Measurements from ENCODE around the gene POMGNT1.

POMGNT1 gene

DNA sequence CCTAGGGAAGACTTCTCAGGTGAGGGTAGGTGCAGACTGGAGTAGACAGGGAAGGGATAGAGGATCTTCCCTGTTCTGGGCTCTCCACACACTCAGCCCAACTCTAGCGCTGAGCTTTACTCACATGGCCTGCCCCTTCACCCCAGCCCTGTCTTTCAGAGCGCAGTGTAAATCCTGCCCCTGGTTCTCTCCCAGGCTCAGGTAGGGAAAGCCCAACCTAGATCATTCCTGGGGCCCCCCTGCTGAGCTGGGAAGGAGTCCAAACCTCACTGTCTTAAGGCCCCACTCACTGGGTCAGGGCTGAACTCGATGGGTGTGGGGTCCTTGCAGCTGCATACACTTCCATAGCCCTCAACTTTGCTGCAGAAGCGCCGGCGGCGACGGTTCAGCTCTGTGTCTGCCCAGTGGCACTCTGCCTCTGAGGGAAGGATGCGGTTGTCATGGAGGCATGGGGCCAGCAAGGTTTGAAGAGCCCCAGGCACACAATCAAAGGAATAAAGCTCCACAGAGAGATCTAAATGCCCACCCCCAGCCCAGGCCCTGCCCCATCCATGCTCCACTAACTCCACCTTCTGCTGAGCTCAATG is 4.2 kb downstream of the POMGNT1 start:
- DNase-seq (ENCODE audit: low read depth): no peak
- TF ChIP-seq, protein P1, sequence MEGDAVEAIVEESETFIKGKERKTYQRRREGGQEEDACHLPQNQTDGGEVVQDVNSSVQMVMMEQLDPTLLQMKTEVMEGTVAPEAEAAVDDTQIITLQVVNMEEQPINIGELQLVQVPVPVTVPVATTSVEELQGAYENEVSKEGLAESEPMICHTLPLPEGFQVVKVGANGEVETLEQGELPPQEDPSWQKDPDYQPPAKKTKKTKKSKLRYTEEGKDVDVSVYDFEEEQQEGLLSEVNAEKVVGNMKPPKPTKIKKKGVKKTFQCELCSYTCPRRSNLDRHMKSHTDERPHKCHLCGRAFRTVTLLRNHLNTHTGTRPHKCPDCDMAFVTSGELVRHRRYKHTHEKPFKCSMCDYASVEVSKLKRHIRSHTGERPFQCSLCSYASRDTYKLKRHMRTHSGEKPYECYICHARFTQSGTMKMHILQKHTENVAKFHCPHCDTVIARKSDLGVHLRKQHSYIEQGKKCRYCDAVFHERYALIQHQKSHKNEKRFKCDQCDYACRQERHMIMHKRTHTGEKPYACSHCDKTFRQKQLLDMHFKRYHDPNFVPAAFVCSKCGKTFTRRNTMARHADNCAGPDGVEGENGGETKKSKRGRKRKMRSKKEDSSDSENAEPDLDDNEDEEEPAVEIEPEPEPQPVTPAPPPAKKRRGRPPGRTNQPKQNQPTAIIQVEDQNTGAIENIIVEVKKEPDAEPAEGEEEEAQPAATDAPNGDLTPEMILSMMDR (IDR thresholded peaks at IDR 0.05; ENCODE audit: low read depth, low read length): no peak
- no peak for TF ChIP-seq POLR2A (IDR thresholded peaks at IDR 0.05; ENCODE audit: extremely low read depth, insufficient read length)
- no peak for TF ChIP-seq MYC (IDR thresholded peaks at IDR 0.05; ENCODE audit: low read depth, low read length)
- TF ChIP-seq, protein P2, sequence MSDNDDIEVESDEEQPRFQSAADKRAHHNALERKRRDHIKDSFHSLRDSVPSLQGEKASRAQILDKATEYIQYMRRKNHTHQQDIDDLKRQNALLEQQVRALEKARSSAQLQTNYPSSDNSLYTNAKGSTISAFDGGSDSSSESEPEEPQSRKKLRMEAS (IDR thresholded peaks at IDR 0.05; ENCODE audit: low read depth, low read length): no peak
- no peak overlapping the region for H3K4me3 ChIP-seq (ENCODE audit: low read depth, low read length)

DNA sequence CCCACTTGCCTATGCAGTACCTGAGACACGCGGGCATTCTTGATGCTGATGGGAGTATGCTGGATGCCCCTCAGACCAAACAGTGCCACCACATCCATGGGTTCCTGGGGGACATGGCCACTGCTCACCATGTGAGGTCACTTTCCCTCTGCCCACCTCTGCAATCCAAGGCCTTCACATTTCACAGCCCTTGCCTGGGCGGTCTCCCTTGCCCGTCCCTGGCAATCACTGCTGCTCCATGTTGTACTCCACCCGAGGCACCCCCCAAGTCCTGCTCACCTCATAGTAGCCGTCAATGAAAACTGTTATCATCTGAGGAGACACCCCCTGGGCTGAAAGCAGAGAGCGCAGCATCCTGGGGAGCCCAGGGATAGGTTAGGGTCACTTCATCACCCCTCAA is 4.9 kb downstream of the POMGNT1 start:
- TF ChIP-seq, protein P2 (IDR thresholded peaks at IDR 0.05; ENCODE audit: low read depth, low read length): no peak
- TF ChIP-seq, protein P1 (IDR thresholded peaks at IDR 0.05; ENCODE audit: low read depth, low read length): no peak
- no peak for TF ChIP-seq POLR2A (IDR thresholded peaks at IDR 0.05; ENCODE audit: extremely low read depth, insufficient read length)
- no peak for TF ChIP-seq MYC (IDR thresholded peaks at IDR 0.05; ENCODE audit: low read depth, low read length)
- no peak for DNase-seq (ENCODE audit: low read depth)

DNA sequence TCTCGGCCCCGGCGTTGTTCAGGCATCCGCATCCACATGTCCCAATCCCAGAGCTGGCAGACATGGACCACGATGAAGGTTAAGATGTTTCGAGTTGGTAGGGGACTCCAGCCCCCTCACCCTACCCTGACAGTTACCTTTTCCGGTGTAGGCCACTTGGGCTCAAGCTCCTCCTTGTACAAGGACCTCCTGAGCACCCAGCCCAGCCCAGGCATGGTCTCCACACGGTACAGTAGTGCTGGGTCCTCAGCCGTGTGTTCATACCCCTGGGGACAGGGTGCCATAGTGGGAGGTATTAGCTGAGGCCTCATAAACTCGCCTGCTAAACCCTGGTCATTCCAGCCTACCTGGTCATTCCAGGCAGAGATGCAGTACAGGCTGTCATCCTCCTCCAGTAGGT is 6.1 kb downstream of the POMGNT1 start:
- TF ChIP-seq POLR2A (IDR thresholded peaks at IDR 0.05; ENCODE audit: extremely low read depth, insufficient read length): no peak
- TF ChIP-seq MYC (IDR thresholded peaks at IDR 0.05; ENCODE audit: low read depth, low read length): no peak
- TF ChIP-seq, protein P2 (IDR thresholded peaks at IDR 0.05; ENCODE audit: low read depth, low read length): no peak
- DNase-seq (ENCODE audit: low read depth): no peak
- no peak overlapping the region for H3K4me3 ChIP-seq (ENCODE audit: low read depth, low read length)

More for the DNA sequence above, 4.9 kb downstream of the POMGNT1 start:
- H3K4me3 ChIP-seq (ENCODE audit: low read depth, low read length): no peak overlapping the region

DNA sequence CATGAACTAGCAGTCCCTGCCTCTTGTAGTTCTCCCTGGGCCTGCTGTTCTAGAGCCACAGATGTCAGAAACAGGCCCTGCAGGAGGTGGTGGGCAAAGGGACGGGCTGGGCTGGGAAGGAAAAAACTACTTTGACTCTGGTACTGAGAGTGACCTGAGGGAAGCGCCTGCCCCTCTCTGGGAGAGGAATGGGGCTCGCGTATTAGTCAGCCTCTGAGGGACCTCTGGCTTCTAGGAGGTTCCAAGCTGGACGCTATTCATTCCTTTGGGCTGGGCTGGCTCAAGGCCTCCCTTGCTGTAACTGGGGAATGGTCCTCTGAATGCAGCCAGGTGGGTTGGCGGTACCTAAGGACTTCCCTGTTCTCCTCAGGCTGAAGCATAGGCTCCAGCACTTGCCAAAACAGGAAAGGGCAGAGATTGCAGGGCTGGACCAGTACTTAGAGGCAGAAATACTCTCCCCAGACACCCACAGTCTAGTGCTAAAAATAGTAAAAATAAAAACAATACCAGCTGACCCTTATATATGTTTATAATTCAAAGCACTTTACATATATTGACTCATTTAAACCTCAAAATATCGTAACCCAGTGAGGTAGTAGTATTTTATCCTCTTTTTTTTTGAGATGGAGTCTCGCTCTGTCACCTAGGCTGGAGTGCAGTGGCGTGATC is 7.1 kb downstream of the POMGNT1 start:
- TF ChIP-seq MYC (IDR thresholded peaks at IDR 0.05; ENCODE audit: low read depth, low read length) (no peak), POLR2A (IDR thresholded peaks at IDR 0.05; ENCODE audit: extremely low read depth, insufficient read length) (no peak)
- TF ChIP-seq, protein P1 (IDR thresholded peaks at IDR 0.05; ENCODE audit: low read depth, low read length): no peak
- TF ChIP-seq, protein P2 (IDR thresholded peaks at IDR 0.05; ENCODE audit: low read depth, low read length): no peak
- H3K4me3 ChIP-seq (ENCODE audit: low read depth, low read length): no peak overlapping the region
- no peak for DNase-seq (ENCODE audit: low read depth)

DNA sequence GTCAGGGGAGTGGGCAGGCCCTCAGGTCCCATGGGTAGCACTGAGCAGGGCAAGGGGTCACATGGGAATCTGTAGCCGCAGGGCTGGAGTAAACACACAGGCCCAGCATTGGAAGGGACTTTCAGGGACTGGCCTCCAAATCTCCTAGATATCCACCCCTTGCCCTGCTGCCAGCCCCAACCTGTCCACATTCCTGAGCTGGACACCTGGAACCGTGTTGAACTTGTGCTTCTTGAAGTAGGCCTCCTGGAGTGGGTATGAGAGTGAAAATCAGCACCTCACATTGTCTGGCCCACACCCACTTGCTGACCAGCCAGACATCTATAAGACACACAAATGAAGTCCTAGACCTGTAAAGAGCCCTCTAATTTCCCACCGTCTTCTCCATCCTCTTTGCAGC is 7.7 kb downstream of the POMGNT1 start:
- H3K4me3 ChIP-seq (ENCODE audit: low read depth, low read length): no peak overlapping the region
- no peak for DNase-seq (ENCODE audit: low read depth)
- TF ChIP-seq, protein P2 (IDR thresholded peaks at IDR 0.05; ENCODE audit: low read depth, low read length): no peak
- TF ChIP-seq, protein P1 (IDR thresholded peaks at IDR 0.05; ENCODE audit: low read depth, low read length): no peak
- TF ChIP-seq POLR2A (IDR thresholded peaks at IDR 0.05; ENCODE audit: extremely low read depth, insufficient read length): no peak
- TF ChIP-seq MYC (IDR thresholded peaks at IDR 0.05; ENCODE audit: low read depth, low read length): no peak
